Fibroblast of pulmonary artery (primary cell): ENCODE results near the gene C1orf122.

Experiments
- DNase-seq: peaks from one replicate; pipeline ENCODE4 v3.0.0-alpha.2; 2010; ENCODE audit warnings: low read depth
- H3K4me3 ChIP-seq: replicated peaks from 2 replicates; pipeline ENCODE4 v1.5.1; 2011; ENCODE audit warnings: low read depth, mild to moderate bottlenecking, control low read depth, low read length, moderate library complexity
- TF ChIP-seq, protein P1 (sequence below): IDR thresholded peaks from 2 replicates; pipeline ENCODE4 v1.5.1; 2011; ENCODE audit warnings: mild to moderate bottlenecking, control low read depth, low read length, inconsistent platforms; ENCODE audit errors: missing control alignments

Gene C1orf122

DNA sequence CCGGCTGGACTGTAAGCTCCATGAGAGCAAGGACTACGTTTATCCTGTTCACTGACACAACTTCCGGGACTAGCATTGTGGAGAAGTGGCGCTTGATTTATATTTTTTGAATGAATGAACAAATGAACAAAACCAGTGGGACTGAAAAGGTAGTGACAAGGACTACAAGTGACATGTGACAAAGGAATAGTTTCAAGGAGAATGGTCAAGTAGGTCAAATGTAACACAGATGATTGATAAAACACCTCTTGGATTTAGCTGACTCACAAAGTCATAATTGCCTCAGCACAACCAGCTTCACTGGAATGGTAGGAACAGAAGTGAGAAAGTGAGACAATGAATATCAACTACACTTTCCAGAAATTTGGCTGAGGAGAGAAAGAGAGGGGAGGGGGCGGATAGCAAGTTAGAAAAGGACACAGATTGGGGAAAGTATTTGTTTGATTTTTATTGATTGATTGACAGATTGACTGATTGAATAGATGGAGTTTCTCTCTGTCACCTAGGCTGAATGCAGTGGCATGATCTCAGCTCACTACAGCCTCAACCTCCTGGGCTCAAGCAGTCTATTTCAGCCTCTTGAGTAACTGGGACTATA is 37.6 kb downstream of the C1orf122 start:
- DNase-seq = no peak
- no peak overlapping the region for H3K4me3 ChIP-seq
- TF ChIP-seq, protein P1, sequence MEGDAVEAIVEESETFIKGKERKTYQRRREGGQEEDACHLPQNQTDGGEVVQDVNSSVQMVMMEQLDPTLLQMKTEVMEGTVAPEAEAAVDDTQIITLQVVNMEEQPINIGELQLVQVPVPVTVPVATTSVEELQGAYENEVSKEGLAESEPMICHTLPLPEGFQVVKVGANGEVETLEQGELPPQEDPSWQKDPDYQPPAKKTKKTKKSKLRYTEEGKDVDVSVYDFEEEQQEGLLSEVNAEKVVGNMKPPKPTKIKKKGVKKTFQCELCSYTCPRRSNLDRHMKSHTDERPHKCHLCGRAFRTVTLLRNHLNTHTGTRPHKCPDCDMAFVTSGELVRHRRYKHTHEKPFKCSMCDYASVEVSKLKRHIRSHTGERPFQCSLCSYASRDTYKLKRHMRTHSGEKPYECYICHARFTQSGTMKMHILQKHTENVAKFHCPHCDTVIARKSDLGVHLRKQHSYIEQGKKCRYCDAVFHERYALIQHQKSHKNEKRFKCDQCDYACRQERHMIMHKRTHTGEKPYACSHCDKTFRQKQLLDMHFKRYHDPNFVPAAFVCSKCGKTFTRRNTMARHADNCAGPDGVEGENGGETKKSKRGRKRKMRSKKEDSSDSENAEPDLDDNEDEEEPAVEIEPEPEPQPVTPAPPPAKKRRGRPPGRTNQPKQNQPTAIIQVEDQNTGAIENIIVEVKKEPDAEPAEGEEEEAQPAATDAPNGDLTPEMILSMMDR = no peak

DNA sequence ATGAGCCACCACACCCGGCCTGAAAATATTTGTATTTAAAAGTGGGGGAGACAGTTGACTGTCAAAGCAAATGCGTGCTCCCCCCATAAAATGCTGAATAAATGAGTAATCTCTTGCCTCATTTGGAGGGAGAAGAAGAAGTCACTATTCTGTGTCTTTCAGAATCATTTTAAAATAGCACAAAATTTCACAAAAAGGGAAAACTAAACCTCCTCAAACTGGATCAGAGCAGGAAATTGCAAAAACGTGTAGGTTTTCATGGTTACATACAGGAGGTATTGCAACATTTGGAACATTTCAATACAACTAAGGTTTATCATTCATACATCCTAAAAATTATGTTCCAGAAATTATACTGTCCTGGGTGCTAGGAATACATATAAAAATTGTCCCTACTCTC is 38.2 kb downstream of the C1orf122 start:
- no peak overlapping the region for H3K4me3 ChIP-seq
- peak; percentile 65 for DNase-seq
- TF ChIP-seq, protein P1 = no peak

DNA sequence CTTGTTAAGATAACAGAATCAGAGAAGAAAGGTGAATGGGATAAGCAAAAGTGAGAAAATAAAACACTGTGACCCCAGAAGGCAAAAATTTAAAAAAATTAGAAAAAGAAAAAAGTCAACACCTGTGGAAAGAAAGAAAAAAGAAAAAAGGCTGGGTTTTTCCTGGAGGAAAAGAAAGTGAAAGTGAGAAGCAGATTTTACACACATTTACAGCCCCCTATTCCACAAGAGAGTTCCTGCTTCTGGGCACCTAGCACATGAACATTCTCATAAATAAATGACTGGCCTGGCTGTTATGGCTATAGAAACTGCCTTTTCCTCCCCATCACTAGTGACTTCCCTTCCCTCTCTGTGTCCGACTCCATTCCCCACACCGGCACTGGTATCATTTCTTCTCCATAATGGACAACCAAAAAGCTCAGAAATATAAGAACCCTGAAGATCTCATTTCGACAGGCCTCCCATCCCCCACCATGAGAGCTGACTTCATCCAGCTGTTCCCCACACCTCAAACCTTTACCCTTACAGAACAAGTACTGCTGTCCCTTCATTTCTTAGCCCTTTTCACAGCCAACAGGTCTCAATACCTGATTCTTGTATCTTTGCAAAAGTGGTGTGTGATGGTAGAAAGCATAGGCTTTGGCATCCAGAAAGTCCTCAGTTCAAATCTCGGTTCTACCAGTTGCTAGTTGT is 39.2 kb downstream of the C1orf122 start:
- H3K4me3 ChIP-seq = no peak overlapping the region
- TF ChIP-seq, protein P1 = no peak
- no peak for DNase-seq

DNA sequence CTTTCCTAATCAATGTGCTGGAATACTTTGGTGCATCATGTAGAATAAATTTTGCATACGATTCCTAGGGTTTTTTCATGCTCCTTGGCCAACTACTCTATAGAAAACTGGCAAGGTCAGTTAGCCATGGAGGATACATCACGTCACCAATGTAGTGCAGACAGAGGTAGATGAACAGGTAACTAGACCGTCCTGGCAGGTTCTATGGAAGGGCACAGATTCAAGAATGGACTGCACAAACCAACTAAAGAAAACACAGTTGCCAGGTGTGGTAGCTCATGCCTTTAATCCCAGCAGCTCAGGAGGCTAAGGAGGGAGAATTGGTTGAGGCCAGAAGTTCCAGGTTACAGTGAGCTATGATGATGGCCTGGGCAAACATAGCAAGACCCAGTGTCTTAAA is 41.9 kb downstream of the C1orf122 start:
- DNase-seq = no peak
- no peak overlapping the region for H3K4me3 ChIP-seq
- TF ChIP-seq, protein P1 = no peak

DNA sequence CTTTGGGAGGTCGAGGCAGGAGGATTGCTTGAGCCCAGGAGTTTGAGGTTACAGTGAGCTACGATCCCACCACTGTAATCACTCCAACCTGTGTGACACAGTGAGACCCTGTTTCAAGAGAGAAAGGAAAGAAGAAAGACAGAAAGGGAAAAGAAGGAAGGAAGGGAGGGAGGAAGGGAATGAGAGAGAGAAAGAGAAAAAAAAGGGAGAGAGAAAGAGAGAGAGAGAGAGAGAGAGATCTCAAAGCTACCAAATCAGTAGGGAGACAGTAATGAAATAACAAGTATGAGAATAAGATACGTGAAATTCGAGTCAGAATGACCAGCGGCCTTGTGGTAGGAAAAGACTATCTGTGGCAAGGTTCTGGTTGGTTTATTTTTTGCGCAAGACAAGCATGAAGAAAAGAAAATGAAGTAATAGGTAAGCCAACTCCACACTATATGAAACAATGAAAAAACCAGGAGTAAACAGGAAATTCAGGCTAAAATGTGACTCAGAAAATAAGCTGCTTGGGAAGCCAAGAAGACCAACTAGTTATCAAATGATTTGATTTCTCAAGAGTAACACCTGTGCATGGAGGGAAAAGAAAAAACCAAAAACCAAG is 42.9 kb downstream of the C1orf122 start:
- DNase-seq = peak; percentile 54
- H3K4me3 ChIP-seq = no peak overlapping the region
- TF ChIP-seq, protein P1 = no peak

DNA sequence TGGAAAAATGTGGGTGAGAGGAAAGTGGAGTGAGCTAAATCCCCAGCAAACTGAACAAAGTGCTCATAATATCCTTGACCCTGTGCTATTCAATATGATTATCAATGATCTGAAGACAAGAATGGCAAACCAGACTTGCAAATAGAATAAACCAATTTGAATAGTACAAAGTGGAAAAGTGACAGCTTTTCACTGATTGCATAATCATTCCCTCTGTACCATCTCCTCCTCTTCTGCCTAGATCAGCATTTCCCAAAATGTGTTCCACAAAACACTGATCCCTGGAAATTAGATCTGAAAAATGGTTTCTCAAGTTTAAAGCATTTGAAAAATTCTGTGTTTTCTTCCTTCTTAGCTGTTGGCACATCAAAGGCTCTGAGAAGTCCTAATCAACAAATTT is 43.7 kb downstream of the C1orf122 start:
- TF ChIP-seq, protein P1 = no peak
- no peak overlapping the region for H3K4me3 ChIP-seq
- DNase-seq = no peak

DNA sequence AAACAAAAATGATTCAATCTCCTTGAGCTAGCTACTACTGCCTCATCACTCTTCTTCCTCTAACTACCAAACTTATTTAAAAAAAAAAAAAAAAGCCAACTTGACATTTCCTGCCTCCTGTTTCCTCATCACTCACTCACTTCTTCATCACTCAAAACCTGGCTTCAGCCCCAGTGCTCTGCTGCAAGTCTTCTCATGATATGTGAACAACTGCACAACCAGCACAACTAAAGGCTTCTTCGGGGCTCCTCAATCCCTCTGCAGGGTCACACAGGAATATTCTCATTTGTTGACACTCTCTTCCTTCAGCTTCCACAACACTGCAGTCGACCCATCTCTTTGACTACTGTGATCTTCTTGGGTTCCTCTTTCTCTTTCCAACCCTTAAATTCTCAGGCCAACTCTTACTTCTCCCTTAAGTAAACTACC is 44.2 kb downstream of the C1orf122 start:
- peak; percentile 24 for DNase-seq
- TF ChIP-seq, protein P1 = no peak
- H3K4me3 ChIP-seq = no peak overlapping the region
